Adrenal gland (tissue), 12 donors: ENCODE results near the gene SPG7. TPM values are rescaled to one million over a fixed set of nuclear protein-coding genes. Genes with fewer than 3 reads are reported as not detected.
A peak's percentile ranks its signal among the peaks of the same experiment; 100 is the strongest.

ENCODE experiments used
- DNase-seq, 7 donors: peaks; one replicate each; pipeline ENCODE4 v3.0.0-alpha.2; 2019 to 2020
- H3K27ac ChIP-seq, 5 donors: fragments of 200-600 bp; sonication (generic) in 4 of 5; 1 replicate in 3 of 5; 2 replicates in 2 of 5; pipeline versions ENCODE4 v1.5.1 to v1.8.0; 2016 to 2020; ENCODE audit warnings: mild to moderate bottlenecking in 1 of 5
- H3K27me3 ChIP-seq: fragments of 200-600 bp; 2 replicates; pipeline ENCODE4 v1.8.0; 2021
- H3K36me3 ChIP-seq, 2 donors: fragments of 200-600 bp; replicated peaks in 1 of 2; 1 replicate in 1 of 2; 2 replicates in 1 of 2; pipeline versions ENCODE4 v1.5.1 to v1.8.0; 2018 to 2022
- H3K4me1 ChIP-seq, 2 donors: fragments of 200-600 bp; replicated peaks in 1 of 2; 1 replicate in 1 of 2; 2 replicates in 1 of 2; pipeline versions ENCODE4 v1.5.1 to v1.8.0; 2018 to 2021
- H3K4me3 ChIP-seq, 4 donors: fragments of 200-600 bp; sonication (generic) in 3 of 4; one replicate each; pipeline ENCODE4 v1.5.1; 2016 to 2018
- H3K9me3 ChIP-seq, 3 donors: fragments of 200-600 bp; sonication (generic) in 1 of 3; replicated peaks in 1 of 3; 1 replicate in 2 of 3; 2 replicates in 1 of 3; pipeline versions ENCODE4 v1.5.1 to v1.8.0; 2016 to 2021
- POLR2A ChIP-seq, 2 donors: fragments of 450-650 bp; IDR thresholded peaks; one replicate each; pipeline ENCODE4 v1.6.1; 2017; ENCODE audit warnings: antibody characterized with exemption in 2 of 2, mild to moderate bottlenecking in 2 of 2, moderate library complexity in 1 of 2
- WGBS, 4 donors: extraction: QIAGEN DNeasy Blood & Tissue Kit in 2 of 4; methylation state at CpG; one replicate each; pipeline versions ENCODE4 v1.1.5 to v1.1.7; 2013 to 2017; 5-methylcytosine and 5-hydroxymethylcytosine counted together
- intact Hi-C, 2 donors: fragments of 100-400 bp; cut with DNase I; formaldehyde crosslinking; loops; one replicate each; pipeline versions ENCODE4 v1.14.1 to v1.15.0; 2022 to 2023
- polyA plus RNA-seq, 3 donors: library from polyadenylated mRNA; stranded (reverse); fragments of 200-250 nt in 2 of 3; fragments of 350-450 nt in 1 of 3; fragmentation: Illumina TruSeq in 1 of 3; extraction: RNeasy Lipid Tissue Mini Kit (QIAGEN cat#74804) in 1 of 3; gene quantifications; one replicate each; pipeline ENCODE4 v1.2.3, GENCODE V29; 2013 to 2014
- total RNA-seq, 9 donors: library from RNA; depleted of rRNA in 4 of 9; stranded (reverse); fragments of >200 nt in 4 of 9; fragments of 120-200 nt in 1 of 9; fragmentation: NEBNext Ultra II Directional in 1 of 9; extraction: Animal tissue kit (Norgen Biotek cat#: 25700) in 1 of 9; gene quantifications; one replicate each; pipeline versions ENCODE4 v1.1.0 to v1.2.4, GENCODE V29; 2013 to 2023
- TF ChIP-seq, protein P1 (sequence below), 6 experiments: fragments of 450-650 bp in 4 of 6; fragments of 200-600 bp in 2 of 6; sonication (generic) in 1 of 6; IDR thresholded peaks; 1 replicate in 5 of 6; 2 replicates in 1 of 6; pipeline versions ENCODE4 v1.5.1 to v1.8.0; 2016 to 2021; ENCODE audit warnings: antibody characterized with exemption in 6 of 6, mild to moderate bottlenecking in 2 of 6, moderate library complexity in 1 of 6
- donor health status: healthy with polysubstance abuse.
- donor health status: Bipolar disorder and iron deficiency.
- donor health status: DM: yes; HTN: yes; CAD: no.
- donor health status: DM: no; HTN: no; CAD: no.
- donor health status: DM: no; HTN: no; CAD: no.
- donor health status: DM: yes; HTN: yes; CAD: no.

SPG7 gene
- total and polyA plus RNA-seq, 12 donors, result 57.1 to 250 (median 142) TPM

GRCh38 chr16:89572485-89573205 is 64.4 kb downstream of the SPG7 start:
- TF ChIP-seq POLR2A (IDR thresholded peaks at IDR 0.05), result no peak
- TF ChIP-seq, protein P1, sequence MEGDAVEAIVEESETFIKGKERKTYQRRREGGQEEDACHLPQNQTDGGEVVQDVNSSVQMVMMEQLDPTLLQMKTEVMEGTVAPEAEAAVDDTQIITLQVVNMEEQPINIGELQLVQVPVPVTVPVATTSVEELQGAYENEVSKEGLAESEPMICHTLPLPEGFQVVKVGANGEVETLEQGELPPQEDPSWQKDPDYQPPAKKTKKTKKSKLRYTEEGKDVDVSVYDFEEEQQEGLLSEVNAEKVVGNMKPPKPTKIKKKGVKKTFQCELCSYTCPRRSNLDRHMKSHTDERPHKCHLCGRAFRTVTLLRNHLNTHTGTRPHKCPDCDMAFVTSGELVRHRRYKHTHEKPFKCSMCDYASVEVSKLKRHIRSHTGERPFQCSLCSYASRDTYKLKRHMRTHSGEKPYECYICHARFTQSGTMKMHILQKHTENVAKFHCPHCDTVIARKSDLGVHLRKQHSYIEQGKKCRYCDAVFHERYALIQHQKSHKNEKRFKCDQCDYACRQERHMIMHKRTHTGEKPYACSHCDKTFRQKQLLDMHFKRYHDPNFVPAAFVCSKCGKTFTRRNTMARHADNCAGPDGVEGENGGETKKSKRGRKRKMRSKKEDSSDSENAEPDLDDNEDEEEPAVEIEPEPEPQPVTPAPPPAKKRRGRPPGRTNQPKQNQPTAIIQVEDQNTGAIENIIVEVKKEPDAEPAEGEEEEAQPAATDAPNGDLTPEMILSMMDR (IDR thresholded peaks at IDR 0.05), result no peak
- H3K27me3 ChIP-seq, result peaks cover 32% of the 10 kb centered on the region
- intact Hi-C loops, result no loop called here
- H3K36me3 ChIP-seq, result no peaks in the 10 kb centered on the region
- peaks cover 0 to 13% of the 10 kb centered on the region in 2 donors for H3K4me1 ChIP-seq
- no peaks in the 10 kb centered on the region for H3K9me3 ChIP-seq
- WGBS, 4 donors, result 69 to 81% (median 77%) methylated on average over 12 to 19 of the region's 19 CpGs
- DNase-seq, result no peak
- H3K27ac ChIP-seq, result no peak overlapping the region
- no peak overlapping the region for H3K4me3 ChIP-seq

- H3K9me3 ChIP-seq, result no peaks in the 10 kb centered on the region
- peaks cover 0 to 13% of the 10 kb centered on the region in 2 donors for H3K4me1 ChIP-seq
- no peak for TF ChIP-seq POLR2A (IDR thresholded peaks at IDR 0.05)
- TF ChIP-seq, protein P1 (IDR thresholded peaks at IDR 0.05), result no peak
- 69 to 84% (median 76%) methylated on average over 3 to 31 of the region's 31 CpGs for WGBS, 4 donors
- H3K27me3 ChIP-seq, result peaks cover 32% of the 10 kb centered on the region
- DNase-seq, result no peak
- H3K4me3 ChIP-seq, result peak overlapping the region in 1 of 4 donors; percentile 33
- no peak overlapping the region for H3K27ac ChIP-seq
- no peaks in the 10 kb centered on the region for H3K36me3 ChIP-seq
- intact Hi-C loops, result no loop called here
These were observed 65.8 kb downstream of the SPG7 start for GRCh38 chr16:89573826-89574680.

DNA sequence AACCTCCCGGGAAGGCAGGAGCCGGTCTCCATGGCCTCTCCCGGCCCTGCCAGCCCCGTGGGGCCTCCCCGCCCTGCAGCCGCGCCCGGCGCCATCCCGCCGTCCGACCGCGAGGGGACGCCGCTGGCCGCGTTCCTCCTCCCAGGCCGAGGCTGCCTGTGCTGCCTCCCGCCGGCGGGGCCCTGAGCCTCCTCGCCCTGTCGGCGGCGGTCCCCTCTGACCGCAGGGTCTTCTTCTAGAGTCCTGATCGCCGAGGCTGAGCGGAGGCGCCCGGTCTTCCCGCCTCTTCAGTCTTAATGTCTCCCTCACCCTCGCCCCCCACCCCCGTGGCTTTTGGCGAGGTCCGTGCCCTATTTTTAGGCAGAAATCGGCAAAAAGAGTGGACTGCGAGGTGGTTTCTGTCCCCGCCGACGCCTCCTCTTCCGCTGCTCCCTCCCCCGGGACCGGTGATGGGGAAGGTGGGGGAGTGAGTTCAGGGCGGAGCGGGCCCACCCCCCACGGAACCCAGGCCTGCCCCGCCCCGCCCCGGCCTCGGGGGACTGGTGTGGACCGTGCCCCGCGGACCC is 66.6 kb downstream of the SPG7 start:
- peaks cover 32% of the 10 kb centered on the region for H3K27me3 ChIP-seq
- no peak for TF ChIP-seq POLR2A (IDR thresholded peaks at IDR 0.05)
- TF ChIP-seq, protein P1 (IDR thresholded peaks at IDR 0.05), result peak in 3 of 6 experiments; percentile 57 to 73 (median 60)
- H3K4me3 ChIP-seq, result peak overlapping the region in 1 of 4 donors; percentile 33
- no peaks in the 10 kb centered on the region for H3K9me3 ChIP-seq
- no peak overlapping the region for H3K27ac ChIP-seq
- intact Hi-C loops, result loop anchor here in 1 of 2 donors (5.0 kb wide), 1 partner anchor 68 kb away; no protein-coding TSS in a partner anchor
- DNase-seq, result peak in 3 of 7 donors; percentile 40 to 58 (median 41)
- H3K36me3 ChIP-seq, result no peaks in the 10 kb centered on the region
- H3K4me1 ChIP-seq, result peaks cover 0 to 13% of the 10 kb centered on the region in 2 donors
- 3 to 4% (median 3%) methylated on average over 14 to 55 of the region's 55 CpGs for WGBS, 4 donors
